NB4 (cell line): Measurements from ENCODE around the gene PSMD13.

ENCODE experiments used
- CTCF ChIP-seq: IDR thresholded peaks from one replicate; pipeline ENCODE4 v1.5.1; 2012; ENCODE audit warnings: low read depth, low read length
- MAX ChIP-seq: IDR thresholded peaks from 2 replicates; pipeline ENCODE4 v1.6.1; 2011; ENCODE audit warnings: low read depth, low read length
- MYC ChIP-seq: IDR thresholded peaks from 2 replicates; pipeline ENCODE4 v1.6.1; 2011; ENCODE audit warnings: low read depth, low read length
- POLR2A ChIP-seq: IDR thresholded peaks from 2 replicates; pipeline ENCODE4 v1.6.1; 2011; ENCODE audit warnings: mild to moderate bottlenecking; ENCODE audit not compliant: insufficient read length; ENCODE audit errors: extremely low read depth

GRCh38 chr11:288478-289397, 52.0 kb downstream of the PSMD13 start, which contains the start of gene PGGHG:
- TF ChIP-seq CTCF (no peak), POLR2A (peak; percentile 47), MYC (peak; percentile 46; the same call in 1 of the 2 replicates), MAX (no peak)
